GM21390 (cell line): ENCODE measurements around the gene RPLP2.

Experiments
- ATAC-seq: cut with Tn5 transposase; IDR thresholded peaks from one replicate; pipeline ENCODE4 v1.9.1; 2021; ENCODE audit not compliant: unreplicated experiment

Gene RPLP2

DNA sequence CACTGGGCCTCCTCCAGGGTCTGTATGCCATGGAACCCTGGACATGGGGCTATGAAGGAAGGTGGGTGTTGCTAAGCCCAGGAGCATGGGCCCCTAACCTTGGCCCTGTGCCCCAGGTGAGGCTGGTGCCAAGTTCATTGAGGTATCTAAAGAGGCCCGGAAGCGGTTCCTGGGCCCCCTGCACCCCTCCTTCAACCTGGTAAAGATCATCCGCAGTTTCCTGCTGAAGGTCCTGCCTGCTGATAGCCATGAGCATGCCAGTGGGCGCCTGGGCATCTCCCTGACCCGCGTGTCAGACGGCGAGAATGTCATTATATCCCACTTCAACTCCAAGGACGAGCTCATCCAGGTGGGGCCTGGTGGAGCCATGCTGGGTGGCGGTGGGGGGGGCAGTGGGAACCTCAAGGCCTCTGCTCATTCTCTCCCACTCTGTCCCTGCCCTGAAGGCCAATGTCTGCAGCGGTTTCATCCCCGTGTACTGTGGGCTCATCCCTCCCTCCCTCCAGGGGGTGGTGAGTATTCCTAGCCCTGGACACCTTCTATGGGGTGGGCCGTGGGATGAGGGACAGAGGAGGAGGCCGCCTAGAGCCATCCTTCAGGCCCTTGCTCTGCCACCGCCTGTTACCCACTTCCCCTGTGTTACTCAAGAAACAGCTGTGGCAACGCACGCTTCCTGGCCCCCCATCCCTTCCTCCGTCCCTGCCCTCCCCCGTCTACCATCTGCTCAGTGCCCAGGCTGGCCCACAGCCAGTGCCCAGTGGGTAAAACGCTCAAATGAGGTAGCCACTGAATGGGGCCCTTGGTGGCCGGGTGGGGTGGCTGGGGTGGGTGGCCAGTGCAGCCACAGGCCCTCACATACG lies 12.0 kb downstream of the RPLP2 start:
- ATAC-seq: no peak

DNA sequence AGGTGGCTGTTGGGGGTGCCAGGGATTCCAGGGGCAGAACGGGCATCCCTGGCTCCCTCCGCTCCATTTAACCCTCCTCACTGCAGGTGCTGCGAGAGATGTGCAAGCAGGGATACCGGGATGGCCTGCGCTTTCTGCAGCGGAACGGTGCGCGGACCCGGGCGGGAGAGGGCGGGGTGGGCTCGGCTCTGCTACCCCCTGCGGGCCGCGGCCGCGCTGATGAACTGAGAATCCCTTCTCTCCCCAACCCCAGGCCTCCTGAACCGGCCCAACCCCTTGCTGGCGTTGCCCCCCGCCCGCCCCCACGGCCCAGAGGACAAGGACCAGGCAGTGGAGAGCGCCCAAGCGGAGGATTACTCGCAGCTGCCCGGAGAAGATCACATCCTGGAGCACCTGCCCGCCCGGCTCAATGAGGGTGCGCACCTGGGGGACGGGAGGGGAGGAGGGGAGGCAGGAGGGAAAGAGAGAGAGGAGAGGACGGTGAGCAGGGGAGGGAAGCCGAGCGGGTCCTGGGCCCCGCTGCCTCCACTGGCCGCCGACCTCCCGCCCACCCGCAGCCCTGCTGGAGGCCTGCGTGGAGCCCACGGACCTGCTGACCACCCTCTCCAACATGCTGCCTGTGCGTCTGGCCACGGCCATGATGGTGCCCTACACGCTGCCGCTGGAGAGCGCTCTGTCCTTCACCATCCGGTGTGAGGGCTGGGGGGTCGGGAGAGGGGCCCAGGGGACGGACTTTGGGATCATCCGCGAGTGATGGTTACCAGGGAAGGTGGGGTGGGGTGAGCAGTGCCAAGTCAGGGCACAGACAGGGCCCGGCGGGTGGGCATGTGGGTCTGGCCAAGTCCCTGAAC lies 13.9 kb downstream of the RPLP2 start:
- no peak for ATAC-seq

DNA sequence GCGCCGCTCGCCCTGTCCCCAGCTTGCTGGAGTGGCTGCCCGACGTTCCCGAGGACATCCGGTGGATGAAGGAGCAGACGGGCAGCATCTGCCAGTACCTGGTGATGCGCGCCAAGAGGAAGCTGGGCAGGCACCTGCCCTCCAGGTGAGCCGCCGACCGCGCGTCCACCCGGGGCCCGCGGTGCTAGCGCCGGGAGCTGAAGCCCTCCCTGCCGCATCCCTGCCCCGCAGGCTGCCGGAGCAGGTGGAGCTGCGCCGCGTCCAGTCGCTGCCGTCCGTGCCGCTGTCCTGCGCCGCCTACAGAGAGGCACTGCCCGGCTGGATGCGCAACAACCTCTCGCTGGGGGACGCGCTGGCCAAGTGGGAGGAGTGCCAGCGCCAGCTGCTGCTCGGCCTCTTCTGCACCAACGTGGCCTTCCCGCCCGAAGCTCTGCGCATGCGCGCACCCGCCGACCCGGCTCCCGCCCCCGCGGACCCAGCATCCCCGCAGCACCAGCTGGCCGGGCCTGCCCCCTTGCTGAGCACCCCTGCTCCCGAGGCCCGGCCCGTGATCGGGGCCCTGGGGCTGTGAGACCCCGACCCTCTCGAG lies 14.6 kb downstream of the RPLP2 start:
- no peak for ATAC-seq

DNA sequence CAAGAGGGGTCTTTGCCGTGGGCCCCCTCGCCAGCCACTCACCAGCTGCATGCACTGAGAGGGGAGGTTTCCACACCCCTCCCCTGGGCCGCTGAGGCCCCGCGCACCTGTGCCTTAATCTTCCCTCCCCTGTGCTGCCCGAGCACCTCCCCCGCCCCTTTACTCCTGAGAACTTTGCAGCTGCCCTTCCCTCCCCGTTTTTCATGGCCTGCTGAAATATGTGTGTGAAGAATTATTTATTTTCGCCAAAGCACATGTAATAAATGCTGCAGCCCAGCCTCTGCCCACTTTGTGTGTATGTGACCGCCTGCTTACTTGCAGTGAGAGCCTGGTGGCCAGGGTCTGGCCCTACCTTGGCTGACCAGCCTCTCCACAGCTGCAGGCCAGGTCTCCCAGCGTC lies 15.2 kb downstream of the RPLP2 start:
- ATAC-seq: no peak

DNA sequence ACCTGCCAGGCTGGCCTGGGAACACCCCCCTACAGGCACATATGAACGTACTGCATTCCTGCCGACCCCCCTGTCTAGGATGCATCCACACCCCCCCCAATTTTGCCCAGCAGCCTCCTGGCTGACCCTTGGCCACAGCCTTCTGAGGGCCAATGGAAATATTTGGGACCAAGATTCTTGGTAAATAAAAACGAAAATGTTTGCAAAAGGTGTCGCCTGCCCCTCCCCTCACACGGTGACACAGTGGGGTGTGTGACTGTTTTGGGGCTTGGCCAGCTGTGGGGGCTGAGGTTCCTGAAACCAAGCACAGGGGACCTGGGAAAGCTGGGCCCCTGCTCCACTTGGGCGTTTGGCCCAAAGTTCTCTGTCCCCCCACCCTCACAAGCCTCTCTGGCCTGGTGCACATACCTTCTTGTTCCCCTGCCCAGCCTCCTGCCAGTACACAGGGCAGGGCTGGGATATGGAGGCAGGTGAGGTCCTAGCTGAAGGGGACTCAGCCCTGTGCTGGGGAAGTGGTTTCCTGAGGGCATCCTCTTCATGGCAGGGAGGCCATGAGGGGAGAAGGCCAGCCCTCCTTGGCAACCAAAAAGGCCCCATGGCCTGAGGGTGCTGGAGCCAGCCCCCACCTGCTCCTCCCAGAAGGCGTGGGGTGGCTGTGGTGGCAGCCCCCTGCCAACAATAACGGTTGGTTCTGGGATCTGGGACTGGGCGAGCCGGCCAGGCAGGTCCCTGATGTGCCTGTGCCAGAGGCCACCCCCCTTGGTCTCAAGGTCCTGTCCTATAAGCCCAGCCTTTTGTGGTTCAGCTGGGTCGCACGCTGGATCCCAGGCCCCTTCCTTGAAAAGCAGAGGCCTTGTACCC lies 15.8 kb downstream of the RPLP2 start:
- no peak for ATAC-seq

DNA sequence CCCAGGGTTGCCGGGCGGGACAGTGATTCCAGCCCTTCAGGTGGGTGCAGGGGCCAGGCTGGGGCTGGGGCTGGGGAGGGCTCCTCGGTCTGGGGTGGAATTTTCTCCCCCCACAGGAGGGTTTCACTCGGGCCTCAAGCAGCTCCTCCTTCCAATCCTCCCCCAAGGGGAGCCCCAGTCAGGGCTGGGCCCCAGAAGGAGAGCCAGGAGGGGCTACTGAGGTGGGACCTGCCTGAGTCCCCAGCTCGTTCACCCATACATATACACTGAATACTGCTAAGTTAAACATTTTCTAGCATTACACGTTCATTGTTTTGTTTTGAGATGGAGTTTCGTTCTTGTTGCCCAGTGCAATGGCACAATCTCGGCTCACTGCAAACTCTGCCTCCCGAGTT lies 16.5 kb downstream of the RPLP2 start:
- ATAC-seq: no peak

DNA sequence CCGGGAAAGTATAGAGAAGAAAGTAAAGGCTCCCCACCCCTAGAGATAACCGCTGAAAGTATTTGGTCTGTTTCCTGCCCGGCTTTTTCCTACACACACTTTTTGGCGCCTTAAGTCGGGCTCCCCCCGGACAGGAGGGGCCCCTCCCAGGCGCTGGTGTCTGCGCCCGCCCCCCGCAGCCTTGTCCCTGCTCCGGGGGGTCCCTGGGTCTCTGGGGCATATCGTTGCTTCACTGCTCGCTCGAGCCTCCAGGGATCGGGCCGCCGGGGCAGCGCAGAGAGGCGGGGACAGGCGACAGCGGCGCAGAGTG lies 17.0 kb downstream of the RPLP2 start:
- ATAC-seq: peak; percentile 3

DNA sequence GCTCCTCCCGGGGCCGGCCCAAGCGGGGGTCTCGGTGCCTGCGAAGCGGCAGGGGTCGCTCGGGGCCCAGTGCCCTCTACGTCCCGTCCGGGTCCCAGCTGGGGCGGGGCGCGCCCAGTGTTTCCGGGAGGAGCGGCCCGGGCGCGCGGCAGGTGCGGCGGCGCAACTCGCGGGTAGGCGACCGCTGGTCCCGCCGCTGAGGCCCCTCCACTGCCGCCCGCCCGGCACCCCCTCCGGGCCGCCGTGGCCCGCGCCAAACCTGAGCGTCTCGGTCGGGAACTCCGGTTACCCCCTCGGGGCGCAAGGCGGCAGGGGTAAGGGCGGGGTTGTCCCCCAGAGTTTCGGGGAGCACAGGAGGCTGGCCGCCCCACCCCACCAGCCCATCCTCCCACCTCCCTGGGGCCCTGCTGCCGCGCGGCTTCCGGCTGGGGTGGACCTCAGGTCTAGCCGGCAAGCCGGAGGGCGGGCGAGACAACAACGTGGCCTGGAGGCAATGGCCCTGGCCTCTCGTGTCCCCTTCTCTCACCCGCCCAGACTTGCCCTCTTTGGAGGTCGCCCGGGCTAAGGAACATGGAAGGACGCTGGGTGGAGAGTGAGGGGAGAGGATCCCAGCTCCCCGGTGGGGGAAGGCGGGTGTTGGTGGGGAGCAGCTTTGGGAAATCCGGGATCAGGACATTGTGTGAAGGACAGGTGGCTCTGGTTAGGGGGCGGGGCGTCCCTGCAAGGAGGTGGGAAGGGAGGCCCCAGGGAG lies 17.6 kb downstream of the RPLP2 start:
- ATAC-seq: peak; percentile 37

DNA sequence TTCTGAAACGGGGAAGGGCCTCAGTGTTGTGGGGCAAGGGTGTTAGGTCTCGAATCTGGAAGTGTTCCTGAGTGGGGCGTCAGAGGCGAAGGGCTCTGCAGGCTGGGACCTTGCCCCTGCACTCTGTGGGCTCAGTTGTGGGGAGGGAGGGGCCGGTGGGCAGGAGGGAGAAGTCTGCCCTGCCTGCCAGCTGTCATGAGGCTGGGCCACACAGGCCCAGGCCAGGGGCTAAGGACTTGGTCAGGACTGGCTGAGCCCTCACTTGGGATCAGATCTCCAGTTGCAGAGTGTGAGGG lies 18.1 kb downstream of the RPLP2 start, which contains the start of gene CRACR2B:
Gene CRACR2B (plus strand): TSS at position 23 of the 296 bp plus-strand sequence. CDS start 689 bp downstream, outside the sequence.
- ATAC-seq: no peak

DNA sequence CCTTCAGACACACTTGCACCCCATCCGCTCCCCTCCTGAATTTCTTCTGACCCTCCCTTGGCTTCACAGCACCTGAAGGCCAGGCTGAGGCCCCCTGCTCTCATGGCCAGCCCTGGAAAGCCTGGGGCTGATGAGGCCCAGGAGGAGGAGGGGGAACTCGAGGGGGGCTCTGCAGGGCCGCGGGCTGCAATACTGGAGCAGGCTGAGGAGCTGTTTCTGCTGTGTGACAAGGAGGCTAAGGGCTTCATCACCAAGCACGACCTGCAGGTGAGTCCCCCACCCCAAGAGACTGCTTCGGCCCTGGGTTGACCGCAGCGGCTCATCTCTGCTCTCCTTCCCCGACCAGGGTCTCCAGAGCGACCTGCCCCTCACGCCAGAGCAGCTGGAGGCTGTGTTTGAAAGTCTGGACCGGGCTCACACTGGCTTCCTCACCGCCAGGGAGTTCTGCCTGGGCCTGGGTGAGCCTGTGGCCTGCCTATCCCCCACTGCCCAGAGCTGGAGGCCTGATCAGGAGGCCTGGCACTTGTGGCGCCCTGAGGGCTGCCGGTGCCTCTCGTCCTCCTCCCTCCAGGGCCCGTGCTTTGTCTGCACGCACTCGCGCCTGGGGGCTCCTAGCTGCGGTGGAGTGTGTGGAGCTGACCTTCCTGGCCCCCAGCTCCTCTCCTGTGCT lies 18.9 kb downstream of the RPLP2 start:
- ATAC-seq: no peak

DNA sequence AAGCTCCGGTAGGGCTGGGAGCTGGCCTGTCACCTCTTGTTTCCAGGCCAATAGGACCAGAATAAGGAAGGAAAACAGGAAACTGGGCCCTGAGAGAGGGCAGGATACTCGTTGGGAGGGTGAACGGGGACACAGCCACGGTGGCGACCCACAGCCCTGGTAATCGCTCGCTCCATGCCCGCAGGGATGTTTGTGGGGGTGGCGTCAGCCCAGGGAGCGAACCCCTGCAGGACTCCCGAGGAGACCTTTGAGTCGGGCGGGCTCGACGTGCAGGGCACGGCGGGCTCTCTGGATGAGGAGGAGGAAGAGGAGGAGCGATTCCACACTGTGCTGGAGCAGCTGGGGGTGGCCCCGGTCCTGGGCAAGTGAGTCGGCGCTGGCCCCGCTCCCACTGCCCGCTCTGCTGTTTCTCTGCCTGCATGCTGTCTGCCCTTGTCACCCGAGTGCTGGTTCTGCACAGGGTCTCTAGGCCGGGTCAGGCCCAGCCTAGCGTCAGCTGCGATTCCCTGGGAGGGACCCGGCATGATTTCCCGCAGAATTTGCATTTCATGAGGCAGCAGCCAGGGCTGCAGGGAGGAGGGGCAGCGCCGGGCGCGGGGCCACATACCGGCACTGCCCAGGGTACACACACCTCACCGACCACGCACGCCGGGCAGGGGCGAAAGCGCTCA lies 19.5 kb downstream of the RPLP2 start:
- no peak for ATAC-seq

DNA sequence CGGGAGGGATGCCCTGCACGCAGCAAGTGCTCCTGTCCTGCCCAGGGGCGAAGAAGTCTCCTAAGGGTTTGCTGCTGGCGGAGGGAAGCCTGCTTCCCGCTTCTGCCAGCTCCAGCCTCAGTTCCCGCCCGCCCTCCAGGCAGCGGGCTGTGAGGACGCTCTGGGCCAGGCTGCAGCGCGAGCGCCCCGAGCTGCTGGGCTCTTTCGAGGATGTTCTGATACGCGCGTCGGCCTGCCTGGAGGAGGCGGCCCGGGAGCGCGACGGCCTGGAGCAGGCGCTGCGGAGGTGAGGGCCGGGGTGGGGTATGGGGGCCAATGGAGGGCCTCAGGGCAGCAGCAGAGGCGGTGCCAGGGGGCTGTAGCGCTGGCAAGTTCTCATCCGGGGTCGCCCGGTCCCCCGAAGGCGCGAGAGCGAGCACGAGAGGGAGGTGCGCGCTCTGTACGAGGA lies 20.1 kb downstream of the RPLP2 start:
- no peak for ATAC-seq

DNA sequence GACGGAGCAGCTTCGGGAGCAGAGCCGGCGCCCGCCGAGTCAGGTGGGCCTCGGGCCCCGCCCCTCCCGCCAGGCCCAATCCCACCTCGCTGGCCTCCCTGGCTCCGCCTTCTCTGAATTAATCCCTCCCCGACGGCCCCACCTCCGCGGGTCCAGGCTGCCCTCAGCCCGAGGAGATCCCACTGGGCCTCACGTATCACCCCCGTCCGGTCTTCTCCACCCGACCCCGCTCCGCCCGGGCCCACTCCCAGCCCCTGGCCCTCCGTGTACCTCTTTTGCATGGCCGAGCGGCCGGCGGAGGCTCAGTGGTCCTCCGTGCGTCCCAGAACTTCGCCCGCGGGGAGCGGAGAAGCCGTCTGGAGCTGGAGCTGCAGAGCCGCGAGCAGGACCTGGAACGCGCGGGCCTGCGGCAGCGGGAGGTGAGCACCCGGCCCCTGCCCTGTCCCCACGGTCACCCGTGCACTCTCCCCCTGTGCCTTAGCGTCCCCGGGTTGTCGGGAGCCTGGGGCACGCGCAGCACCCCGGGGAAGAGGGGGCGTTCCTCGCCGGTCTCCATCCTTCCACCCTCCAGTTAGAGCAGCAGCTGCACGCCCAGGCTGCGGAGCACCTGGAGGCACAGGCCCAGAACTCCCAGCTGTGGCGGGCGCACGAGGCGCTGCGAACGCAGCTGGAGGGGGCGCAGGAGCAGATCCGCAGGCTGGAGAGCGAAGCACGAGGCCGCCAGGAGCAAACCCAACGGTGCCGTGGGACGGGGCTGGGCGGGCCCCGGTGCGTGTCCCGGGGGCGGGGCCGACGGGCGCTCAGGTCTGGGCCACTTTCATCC lies 20.7 kb downstream of the RPLP2 start:
- ATAC-seq: no peak

DNA sequence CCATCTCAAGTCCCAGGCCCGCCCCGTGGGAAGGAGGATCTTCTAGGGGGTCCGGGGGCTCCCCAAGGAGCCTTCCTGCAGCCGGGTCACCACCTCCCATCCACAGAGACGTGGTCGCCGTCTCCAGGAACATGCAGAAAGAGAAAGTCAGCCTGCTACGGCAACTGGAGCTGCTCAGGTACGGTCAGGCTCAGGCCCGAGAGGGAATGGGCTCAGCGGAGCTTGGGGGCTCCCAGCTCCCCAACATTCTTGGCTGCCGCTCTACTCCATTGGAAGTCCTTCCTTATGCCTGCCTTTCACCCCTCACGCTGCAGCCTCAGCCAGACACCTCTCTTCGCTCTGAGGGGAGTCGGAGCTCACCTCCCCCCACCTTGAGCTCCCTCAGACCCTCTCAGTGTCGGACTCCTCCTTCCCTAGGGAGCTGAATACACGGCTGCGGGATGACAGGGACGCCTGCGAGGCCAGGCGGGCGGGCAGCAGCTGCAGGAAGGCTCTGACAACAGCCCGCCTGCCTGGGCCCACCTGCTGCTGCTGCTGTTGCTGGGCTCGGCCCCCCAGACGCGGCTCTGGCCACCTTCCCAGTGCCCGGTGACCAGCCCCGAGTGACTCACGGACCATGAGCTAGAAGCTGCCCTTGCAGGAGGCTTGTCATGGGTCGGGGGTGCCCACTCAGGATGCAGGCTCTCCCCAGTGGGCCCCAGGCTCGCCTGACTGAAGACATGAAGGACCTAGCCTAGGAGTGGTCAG lies 21.5 kb downstream of the RPLP2 start:
- no peak for ATAC-seq

DNA sequence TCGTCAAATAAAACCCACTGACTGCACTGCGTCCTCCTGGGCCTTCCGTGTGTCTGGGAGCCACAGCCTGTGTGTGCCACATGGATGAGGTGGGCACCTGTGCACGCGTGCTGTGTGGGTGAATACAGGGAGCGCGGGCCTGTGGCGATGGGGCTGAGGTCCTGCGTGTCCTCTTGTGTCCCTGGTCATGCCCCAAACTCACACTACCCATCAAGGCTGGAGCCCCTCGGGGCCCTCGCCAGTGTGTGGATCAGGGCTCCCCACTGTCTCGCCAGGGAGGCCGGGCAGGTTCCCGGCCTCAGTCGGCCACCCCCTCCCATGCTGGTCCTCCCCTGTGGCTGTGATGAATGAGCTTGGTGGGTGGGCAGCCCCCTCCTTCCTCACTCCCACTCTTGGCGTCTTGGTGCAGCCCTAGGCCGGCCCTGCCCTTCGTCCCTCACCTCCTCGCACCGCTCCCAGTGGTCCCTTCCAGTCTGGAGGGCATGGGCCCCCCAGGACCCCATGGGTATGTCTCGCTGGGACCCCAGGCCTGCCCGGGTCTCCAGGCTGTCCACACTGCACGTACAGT lies 22.3 kb downstream of the RPLP2 start:
- ATAC-seq: no peak

DNA sequence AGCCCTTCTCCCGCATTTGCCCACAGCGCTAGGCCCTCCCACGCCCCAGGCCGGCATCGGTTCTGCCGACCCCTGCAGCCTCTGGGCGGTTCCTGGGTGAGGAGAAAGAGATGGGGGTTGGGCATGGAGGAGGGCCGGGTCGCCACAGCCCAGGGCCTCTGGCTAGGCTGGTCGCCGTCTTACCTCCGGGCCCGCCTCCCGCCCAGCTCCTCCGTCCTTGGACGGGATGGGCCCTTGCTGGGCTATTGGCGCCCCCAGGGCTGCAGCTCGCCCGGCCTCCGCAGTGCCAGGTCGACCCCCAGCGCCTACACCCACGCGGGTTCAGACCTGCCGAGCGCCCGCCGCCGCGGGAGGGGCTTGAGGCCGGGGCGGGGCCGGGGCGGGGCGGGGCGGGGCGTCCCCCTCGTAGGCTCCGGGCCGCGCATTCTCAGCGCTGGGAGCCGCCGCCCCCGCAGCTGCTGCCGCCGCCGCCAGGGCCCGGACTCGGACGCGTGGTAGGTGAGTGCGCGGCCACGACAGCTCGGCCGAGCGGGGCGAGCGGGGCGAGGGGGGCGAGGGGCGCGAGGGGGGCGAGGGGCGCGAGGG lies 22.9 kb downstream of the RPLP2 start, which contains the start of gene CD151:
Gene CD151 (plus strand): TSS at position 424 of the 585 bp plus-strand sequence. CDS start 3,118 bp downstream, outside the sequence.
- ATAC-seq: no peak
